Activated CD8-positive, alpha-beta memory T cell treated with anti-CD3 and anti-CD28 coated beads, Interleukin-2, amount 50 U/mL, for 1 hour (primary cell): Measurements from ENCODE around the gene POLR2J.
"Not testable (repeated sequence)": the region's sequence is repeated elsewhere in the genome, so short reads cannot be mapped to it uniquely, and the experiment has no call there.

Experiments
- DNase-seq: peaks from one replicate; pipeline ENCODE4 v3.0.0-alpha.2; 2020; ENCODE audit errors: extremely low read depth

POLR2J gene

GRCh38 chr7:102494473-102495149, 15.9 kb upstream of the POLR2J start:
- DNase-seq = not testable (repeated sequence)

GRCh38 chr7:102494026-102494425, 15.3 kb upstream of the POLR2J start:
- not testable (repeated sequence) for DNase-seq

GRCh38 chr7:102493220-102493935, 14.7 kb upstream of the POLR2J start:
- not testable (repeated sequence) for DNase-seq

GRCh38 chr7:102490529-102491075, 11.9 kb upstream of the POLR2J start:
- DNase-seq = not testable (repeated sequence)

- DNase-seq = not testable (repeated sequence)
Observed at GRCh38 chr7:102484317-102484716, 5.6 kb upstream of the POLR2J start.

GRCh38 chr7:102481962-102482361, 3.2 kb upstream of the POLR2J start:
- not testable (repeated sequence) for DNase-seq

GRCh38 chr7:102479982-102480637, 1.4 kb upstream of the POLR2J start:
- not testable (repeated sequence) for DNase-seq

GRCh38 chr7:102479209-102479584, 475 bp upstream of the POLR2J start:
- not testable (repeated sequence) for DNase-seq

GRCh38 chr7:102474736-102475435, 3.8 kb downstream of the POLR2J start:
- DNase-seq = not testable (repeated sequence)

- not testable (repeated sequence) for DNase-seq
Observed at GRCh38 chr7:102474116-102474515, 4.6 kb downstream of the POLR2J start.

GRCh38 chr7:102473271-102473991, 5.3 kb downstream of the POLR2J start:
- no peak for DNase-seq

GRCh38 chr7:102472126-102473041, 6.3 kb downstream of the POLR2J start:
- DNase-seq = no peak

- DNase-seq = no peak
Observed at GRCh38 chr7:102471791-102472125, 7.0 kb downstream of the POLR2J start.

GRCh38 chr7:102469972-102470825, 8.5 kb downstream of the POLR2J start:
- no peak for DNase-seq

GRCh38 chr7:102469351-102469971, 9.3 kb downstream of the POLR2J start:
- no peak for DNase-seq

- DNase-seq = no peak
Observed at GRCh38 chr7:102468478-102469350, 10.0 kb downstream of the POLR2J start.

- no peak for DNase-seq
Observed at GRCh38 chr7:102467581-102468477, 10.9 kb downstream of the POLR2J start.
